Inflammatory macrophage (primary cell): ENCODE measurements around the gene ICAM4.
"Not testable (repeated sequence)": the region's sequence is repeated elsewhere in the genome, so short reads cannot be mapped to it uniquely, and the experiment has no call there.

Source experiments
- DNase-seq, 2 donors: peaks; one replicate each; pipeline ENCODE4 v3.0.0-alpha.2; 2020 to 2022
- total RNA-seq, 18 experiments: gene quantifications; one replicate each; lab custom pipeline; 2026; ENCODE audit warnings: mixed read lengths in 6 of 18, inconsistent platforms in 2 of 18; lab: John Stamatoyannopoulos, UW

Gene ICAM4, protein sequence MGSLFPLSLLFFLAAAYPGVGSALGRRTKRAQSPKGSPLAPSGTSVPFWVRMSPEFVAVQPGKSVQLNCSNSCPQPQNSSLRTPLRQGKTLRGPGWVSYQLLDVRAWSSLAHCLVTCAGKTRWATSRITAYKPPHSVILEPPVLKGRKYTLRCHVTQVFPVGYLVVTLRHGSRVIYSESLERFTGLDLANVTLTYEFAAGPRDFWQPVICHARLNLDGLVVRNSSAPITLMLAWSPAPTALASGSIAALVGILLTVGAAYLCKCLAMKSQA
- 2.4 to 20.4 (median 6.4) reads per million in 18 experiments for total RNA-seq

DNA sequence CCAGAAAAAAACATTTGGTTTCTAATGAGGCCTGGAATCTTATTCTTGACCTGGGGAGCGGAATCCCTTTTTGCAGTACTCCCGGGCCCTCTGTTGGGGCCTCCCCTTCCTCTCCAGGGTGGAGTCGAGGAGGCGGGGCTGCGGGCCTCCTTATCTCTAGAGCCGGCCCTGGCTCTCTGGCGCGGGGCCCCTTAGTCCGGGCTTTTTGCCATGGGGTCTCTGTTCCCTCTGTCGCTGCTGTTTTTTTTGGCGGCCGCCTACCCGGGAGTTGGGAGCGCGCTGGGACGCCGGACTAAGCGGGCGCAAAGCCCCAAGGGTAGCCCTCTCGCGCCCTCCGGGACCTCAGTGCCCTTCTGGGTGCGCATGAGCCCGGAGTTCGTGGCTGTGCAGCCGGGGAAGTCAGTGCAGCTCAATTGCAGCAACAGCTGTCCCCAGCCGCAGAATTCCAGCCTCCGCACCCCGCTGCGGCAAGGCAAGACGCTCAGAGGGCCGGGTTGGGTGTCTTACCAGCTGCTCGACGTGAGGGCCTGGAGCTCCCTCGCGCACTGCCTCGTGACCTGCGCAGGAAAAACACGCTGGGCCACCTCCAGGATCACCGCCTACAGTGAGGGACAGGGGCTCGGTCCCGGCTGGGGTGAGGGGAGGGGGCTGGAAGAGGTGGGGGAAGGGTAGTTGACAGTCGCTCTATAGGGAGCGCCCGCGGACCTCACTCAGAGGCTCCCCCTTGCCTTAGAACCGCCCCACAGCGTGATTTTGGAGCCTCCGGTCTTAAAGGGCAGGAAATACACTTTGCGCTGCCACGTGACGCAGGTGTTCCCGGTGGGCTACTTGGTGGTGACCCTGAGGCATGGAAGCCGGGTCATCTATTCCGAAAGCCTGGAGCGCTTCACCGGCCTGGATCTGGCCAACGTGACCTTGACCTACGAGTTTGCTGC, at the start of gene ICAM4:
TSS of gene ICAM4 (plus strand) at position 153 of the 935 bp plus-strand sequence. CDS start at position 211, 58 bp downstream.
- peak; percentile 76 to 93 for DNase-seq

DNA sequence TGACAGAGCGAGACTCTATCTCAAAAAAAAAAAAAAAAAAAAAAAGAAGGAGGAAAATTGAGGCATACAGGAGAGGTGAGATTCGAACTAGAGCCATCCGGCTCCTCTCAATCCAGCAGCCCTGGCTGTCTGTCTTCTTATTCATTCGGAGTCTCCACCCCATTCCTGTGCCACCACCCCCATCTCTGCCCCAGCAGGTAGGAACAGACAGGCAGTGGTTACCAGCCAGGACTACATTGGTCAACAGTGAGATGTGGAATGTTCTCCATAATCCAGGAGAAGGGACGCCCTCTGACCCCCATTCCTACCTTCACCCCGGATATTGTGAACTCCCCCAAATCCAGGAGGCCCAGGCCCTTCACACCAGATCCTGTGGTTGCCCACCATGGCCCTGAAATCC, 49.1 kb upstream of the ICAM4 start:
- no peak for DNase-seq

DNA sequence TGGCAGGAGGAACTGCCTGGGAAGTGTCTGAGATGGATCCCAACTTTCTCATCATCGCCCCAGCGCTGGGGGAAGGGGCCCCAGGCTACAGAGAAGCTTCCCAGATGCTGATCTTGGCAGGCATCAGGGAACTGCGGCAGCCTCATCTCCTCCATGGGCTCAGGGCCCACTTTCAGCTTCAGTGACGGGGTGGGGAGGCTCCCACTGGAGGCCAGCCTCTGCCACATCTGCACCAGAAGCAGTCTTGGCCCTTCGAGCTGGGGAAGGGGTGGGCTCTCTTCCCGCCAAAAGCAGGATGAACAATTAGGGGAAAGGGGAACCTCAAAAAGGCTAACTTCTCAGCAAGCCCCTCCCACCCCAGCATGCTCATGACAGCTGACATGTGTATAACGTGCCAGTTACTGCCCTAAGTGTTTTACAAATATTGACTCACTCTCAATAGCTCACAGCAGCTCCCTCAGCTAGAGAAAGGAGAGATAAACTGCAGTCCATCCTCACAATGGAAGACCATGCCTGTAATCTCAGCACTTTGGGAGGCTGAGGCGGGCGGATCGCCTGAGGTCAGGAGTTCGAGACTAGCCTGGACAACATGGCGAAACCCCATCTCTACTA, 48.5 kb upstream of the ICAM4 start:
- DNase-seq, result peak in 1 of 2 donors; percentile 39

DNA sequence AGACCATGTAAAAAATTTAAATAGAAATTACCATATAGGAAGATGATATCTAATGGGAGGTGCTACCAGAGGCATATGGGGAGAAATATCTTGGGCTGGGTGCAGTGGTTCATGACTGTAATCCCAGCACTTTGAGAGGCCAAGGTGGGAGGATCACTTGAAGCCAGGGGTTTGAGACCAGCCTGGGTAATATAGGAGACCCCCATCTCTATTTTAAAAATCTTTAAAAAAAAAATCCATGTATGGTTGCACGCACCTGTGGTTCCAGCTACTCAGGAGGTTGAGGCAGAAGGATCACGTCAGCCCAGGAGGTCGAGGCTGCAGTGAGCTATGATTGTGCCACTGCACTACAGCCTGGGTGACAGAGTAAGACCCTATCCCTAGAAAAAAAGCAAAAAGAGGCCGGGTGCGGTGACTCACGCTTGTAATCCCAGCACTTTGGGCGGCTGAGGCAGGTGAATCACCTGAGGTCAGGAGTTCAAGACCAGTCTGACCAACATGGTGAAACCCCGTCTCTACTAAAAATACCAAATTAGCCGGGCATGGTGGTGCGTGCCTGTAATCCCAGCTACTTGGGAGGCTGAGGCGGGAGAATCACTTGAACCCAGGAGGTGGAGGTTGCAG, 44.8 kb upstream of the ICAM4 start:
- DNase-seq, result not testable (repeated sequence)

DNA sequence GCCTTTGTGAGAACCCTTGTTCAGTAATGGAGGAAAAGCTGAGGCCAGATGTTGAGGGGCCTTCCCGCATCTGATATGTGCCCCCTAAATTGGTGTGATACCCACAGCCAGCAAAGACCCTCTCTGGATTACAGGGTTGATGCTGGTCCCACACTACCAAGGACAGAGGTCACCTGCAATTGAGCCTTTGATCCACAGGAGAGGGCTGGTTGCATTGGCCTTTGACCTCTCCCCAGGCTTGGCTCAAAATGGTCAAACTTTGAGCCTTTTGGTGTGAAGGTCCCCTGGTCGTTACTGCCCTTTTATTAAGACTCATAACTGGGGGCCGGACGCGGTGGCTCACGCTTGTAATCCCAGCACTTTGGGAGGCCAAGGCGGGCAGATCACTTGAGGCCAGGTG, 43.1 kb upstream of the ICAM4 start:
- no peak for DNase-seq

DNA sequence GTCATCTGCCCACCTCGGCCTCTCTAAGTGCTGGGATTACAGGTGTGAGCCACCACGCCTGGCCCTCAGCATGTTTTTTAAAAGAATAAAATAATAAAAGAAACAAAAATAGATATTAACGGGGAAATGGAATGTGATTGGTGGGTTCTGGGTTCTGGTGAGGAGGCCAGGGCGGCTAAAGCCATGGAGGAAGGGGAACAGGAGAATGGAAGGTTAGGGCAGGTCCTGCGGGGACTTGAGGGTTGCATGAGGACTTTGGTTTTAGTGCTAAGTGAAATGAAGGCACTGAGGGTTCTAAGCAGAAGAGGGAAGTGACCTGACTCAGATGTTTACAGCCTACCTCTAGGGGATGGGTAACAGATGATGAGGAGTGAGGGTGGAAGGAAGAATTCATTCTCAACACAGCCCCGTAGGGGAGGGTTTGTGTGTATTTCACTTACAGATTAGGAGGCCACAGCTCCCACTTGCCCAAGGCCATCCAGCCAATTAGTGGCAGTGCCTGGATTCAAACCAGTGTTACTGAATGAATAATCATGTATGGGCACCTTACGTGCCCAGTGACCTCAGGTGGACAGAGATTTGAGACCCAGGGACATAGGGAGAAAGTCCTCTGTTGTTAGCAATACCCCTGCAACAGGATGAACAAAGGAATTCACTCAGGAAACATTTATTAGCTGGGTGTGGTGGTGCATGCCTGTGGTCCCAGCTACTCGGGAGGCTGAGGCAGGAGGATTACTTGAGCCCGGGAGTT, 41.4 kb upstream of the ICAM4 start:
- no peak for DNase-seq

DNA sequence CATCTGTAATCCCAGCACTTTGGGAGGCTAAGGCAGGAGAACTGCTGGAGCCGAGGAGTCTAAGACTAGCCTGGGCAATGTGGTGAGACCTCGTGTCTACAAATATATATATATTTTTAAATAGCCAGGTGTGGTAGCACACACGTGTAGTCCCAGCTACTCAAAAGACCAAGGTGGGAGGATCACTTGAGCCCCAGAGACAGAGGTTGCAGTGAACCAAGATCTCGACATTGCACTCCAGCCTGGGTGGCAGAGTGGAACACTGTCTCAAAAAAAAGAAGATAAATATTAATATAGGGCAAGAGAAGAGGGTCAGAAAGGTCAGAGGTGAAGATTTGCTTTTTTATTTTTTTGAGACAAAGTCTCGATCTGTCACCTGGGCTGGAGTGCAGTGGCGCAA, 40.2 kb upstream of the ICAM4 start:
- no peak for DNase-seq

DNA sequence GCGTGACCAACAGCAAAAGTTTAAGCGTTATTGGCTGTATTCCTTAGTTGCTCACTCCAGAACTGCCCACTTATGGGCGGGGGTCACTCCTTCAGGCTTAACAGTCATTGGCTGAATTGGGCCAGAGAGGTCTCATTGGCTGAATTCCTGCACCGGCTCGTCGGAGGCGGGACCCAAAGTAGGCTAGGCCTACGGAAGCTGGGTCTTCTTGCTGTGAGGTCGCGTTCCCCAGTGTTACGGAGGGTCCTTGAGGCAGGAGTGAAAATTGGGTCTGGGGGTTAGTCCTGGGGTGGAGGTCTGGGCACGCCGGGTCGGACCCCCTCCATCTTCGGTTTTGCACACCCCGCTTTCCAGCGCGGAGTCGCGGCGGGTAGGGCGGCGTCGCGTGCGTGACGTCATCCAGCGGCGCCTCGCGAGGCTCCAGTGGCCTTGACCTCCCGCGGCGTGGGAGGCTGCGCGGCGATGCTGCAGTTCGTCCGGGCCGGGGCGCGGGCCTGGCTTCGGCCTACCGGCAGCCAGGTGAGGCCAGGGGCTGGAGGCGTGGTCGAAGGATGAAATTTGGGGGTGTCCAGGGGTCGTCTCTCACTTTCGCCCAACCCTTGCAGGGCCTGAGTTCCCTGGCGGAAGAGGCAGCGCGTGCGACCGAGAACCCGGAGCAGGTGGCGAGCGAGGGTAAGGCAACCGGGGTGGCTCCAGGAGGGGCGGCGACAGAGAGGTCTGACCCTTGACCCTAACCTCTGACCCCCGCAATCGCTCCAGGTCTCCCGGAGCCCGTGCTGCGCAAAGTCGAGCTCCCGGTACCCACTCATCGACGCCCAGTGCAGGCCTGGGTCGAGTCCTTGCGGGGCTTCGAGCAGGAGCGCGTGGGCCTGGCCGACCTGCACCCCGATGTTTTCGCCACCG, 34.7 kb upstream of the ICAM4 start, which contains the start of gene MRPL4:
TSS of gene MRPL4 (plus strand) at position 423 of the 903 bp plus-strand sequence. CDS start at position 463, 40 bp downstream.
- peak; percentile 99 for DNase-seq

DNA sequence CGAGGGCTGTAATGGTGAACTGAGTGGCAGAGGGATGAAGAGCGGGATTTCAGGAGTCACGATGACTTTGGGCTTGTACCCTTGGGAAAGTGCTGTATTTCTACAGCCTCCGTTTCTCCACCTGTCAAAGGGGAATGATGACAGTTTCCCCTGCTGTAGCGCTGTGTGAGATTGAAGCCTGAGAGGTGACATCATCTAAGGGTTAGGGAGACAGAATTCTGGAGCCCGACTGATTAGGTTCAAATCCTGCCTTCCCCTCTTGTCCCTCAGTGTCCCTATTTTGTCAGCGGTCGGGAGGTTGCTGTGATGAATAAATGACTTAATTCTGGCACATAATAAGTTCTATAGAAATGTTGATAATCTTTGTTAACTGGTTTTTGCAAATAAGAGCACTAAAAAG, 34.0 kb upstream of the ICAM4 start:
- DNase-seq, result no peak

DNA sequence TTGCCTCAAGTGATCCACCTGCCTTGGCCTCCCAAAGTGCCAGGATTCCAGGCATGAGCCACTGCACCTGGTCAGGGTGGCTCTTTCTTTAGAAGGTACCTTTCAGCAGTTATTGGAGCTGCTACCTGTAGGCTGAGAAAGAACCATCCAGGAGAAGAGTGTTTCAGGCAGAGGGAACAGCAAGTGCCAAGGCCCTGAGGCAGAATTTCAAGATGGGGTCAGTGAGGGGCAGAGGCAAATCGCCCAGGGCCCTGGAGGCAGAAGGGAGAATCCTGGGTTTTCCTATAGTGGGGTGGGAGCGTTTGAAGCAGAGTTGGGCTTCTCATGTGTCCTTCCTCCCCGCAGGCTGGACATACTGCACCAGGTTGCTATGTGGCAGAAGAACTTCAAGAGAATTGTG, 32.5 kb upstream of the ICAM4 start:
- no peak for DNase-seq

DNA sequence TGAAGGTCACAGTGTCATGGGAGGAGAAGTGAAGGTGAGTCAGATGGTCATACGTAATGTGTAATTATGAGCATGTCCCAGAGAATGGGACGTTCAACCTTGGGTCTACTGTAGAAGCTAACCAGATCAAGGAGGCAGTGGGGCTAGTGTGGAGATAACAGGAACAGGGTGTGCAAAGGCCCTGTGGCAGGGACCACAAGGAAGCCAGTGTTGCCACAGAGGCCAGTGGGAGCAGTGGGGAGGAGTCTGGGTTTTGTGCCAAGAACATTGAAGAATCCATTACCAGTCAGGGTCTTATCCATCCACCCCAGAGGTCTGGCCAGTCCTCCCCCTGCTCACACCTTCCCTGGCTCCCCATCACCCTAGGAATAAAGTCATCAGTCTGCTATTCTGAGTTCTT, 31.4 kb upstream of the ICAM4 start:
- no peak for DNase-seq

DNA sequence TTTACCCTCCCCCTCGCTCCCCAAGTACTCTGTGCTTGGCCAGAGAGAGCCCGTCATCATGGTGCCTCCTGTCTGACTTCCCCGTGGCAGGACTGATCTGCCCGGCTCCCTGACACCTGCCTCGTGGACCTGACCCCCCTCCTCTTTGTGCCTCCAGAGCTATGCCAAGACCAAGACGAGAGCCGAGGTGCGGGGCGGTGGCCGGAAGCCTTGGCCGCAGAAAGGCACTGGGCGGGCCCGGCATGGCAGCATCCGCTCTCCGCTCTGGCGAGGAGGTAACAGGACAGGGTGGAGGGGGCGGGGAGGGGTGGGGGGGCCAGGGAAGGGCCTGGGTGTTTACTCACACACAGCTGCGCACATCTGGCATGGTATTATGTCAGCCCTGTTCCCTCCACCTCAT, 30.2 kb upstream of the ICAM4 start:
- no peak for DNase-seq

DNA sequence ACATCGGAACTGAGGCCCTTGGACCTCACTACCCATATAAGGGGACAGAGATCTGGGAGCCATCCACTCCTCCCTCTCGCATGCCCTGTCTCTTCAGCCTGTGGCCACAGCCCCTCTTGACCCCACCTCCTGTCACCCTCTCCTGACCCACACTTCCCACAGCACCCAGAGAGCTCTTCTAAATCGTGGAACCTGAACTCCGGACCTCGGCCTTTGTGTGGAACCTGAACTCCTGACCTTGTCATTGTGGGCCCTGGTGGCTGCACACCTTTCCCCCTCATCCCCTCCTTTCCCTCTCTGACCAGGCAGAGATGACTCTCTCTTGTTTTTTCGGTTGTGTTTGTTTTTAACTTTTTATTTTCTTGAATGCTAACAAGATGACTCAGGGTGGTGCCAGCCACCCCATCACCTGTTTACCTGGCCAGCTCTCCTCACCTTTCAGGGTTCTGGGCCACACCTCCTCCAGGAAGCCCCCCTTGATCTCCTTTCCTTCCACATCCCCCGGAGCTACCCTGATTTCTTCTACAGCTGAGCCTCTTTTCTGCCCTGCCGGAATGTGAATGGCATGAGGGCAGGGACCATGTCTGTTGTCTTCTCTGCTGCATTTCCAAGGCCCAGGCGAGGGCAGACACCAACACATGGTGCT, 29.7 kb upstream of the ICAM4 start:
- no peak for DNase-seq

DNA sequence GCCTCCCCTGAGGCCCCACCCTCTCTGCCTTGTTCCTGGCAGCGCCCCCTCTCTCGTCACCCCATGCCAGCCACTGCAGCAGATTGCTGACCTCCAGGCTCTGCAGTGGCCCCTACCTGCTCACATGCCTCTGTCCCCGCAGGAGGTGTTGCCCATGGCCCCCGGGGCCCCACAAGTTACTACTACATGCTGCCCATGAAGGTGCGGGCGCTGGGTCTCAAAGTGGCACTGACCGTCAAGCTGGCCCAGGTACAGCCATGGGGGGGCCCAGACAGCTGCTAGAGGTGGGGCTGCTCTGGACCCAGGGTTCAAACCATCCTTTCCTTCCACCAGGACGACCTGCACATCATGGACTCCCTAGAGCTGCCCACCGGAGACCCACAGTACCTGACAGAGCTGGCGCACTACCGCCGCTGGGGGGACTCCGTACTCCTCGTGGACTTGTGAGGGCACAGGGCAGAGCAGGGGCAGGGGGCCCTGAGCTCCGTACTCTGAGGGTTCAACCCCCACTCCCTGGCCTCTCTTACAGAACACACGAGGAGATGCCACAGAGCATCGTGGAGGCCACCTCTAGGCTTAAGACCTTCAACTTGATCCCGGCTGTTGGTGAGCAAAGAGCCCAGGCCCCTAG, 28.6 kb upstream of the ICAM4 start:
- no peak for DNase-seq

DNA sequence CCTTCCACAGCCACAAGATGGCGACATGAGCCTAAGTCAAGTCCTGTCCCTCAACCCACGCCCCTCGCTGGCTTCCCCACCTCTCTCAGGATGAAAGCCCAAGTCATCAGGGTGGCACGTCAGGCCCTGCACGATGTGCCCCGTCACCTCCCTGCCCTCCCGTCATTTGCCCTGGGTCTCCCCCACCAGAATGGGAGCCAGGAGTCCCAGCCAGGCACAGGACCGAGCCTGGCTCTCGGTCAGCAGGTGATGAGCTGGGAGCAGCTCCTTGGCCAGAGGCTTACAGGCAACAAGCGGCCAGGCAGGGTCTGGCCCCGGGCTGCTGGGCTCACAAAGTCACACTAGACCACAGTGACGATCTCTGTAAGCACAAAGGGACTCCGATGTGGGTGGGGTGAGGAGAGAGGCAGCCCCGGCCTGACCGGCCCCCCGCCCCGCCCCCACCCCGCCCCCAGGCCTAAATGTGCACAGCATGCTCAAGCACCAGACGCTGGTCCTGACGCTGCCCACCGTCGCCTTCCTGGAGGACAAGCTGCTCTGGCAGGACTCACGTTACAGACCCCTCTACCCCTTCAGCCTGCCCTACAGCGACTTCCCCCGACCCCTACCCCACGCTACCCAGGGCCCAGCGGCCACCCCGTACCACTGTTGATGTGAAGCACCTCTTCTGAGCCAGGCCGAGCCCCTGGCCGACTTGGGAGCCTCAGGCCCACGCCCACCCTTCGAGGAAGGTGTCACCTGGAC, 27.4 kb upstream of the ICAM4 start:
- peak; percentile 89 to 94 for DNase-seq

DNA sequence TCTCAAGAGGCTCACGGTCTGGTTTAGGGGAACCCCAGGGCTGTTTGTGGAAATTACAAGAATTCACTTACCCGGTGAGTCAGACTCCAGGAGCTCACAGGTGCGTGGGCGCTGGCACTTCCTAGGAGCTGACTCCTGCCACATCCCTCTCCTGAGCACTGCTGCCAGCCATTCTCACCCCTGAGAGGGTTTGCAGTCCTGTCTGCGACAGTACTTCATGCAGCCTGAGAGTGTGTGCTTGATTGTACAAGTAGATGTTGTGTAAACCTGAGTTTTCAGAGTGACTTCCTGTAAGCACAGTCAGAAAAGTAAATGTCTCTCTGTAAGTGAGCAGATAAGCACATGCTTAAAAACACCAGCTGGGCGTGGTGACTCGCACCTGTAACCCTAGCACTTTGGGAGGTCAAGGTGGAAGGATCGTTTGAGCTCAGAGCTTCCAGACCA, 26.6 kb upstream of the ICAM4 start:
- peak in 1 of 2 donors; percentile 25 for DNase-seq

DNA sequence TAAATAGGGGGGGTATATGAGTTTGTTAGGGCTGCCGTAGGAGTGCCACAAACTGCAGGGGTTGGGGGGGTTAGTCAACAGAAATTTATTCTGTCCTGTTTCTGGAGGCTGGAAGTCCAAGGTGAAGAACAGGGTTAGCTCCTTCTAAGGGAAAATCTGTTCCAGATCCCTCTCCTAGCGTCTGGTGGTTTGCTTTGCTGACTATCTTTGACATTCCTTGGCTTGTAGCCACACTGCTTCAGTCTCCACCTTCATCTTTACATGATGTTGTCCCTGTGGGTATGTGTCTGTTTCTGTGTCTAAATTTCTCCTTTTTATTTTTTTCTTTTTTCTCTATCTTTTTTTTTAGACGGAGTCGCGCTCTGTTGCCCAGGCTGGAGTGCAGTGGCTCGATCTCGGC, 24.0 kb upstream of the ICAM4 start:
- no peak for DNase-seq

DNA sequence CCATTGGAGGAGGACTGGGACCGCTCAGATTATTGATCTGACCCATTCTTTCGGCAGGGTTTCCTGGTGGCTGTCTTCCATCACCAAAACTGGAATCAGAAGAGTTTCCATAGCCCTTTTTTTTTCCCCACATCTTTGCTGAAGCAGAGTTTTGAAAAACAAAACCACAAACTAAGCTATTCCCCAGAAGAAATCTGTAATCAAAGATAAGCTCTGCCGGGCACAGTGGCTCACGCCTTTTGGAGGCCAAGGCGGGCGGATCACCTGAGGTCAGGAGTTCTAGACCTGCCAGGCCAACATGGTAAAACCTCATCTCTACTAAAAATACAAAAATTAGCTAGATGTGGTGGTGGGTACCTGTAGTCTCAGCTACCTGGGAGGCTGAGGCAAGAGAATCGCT, 20.0 kb upstream of the ICAM4 start:
- DNase-seq, result no peak

DNA sequence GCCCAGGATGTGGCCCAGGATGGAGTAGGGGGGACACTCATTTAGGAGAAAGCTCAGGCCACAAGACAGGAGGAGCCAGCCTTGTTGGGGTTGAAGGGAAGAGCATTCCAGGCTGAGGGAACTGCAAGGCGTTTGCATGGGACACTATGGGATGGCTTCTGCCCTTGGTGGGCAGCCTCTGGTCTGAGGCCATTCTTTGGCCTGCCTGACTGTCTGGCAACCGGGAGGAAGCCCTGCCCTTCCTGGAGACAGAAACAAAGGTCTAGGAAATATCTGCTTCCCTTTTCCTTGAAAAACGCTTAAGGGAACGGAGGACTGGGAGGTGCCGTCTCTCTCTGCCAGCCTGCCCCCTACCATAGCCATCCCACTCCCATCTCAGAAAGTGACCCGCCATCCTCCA, 18.7 kb upstream of the ICAM4 start:
- DNase-seq, result peak in 1 of 2 donors; percentile 38
